Retinal pigment epithelial cell (primary cell): ENCODE measurements around the gene AGFG2.

Experiments
- DNase-seq: peaks from one replicate; pipeline ENCODE4 v3.0.0-alpha.2; 2010; ENCODE audit warnings: low read depth
- H3K4me3 ChIP-seq: 2 replicates; pipeline ENCODE4 v1.5.1; 2011; ENCODE audit warnings: mild to moderate bottlenecking, low read length, control low read depth, moderate library complexity
- TF ChIP-seq, protein P1 (sequence below): conservative IDR thresholded peaks from 2 replicates; pipeline ENCODE4 v1.5.1; 2011; ENCODE audit warnings: low read depth, low read length, control low read depth, inconsistent platforms

The AGFG2 gene

DNA sequence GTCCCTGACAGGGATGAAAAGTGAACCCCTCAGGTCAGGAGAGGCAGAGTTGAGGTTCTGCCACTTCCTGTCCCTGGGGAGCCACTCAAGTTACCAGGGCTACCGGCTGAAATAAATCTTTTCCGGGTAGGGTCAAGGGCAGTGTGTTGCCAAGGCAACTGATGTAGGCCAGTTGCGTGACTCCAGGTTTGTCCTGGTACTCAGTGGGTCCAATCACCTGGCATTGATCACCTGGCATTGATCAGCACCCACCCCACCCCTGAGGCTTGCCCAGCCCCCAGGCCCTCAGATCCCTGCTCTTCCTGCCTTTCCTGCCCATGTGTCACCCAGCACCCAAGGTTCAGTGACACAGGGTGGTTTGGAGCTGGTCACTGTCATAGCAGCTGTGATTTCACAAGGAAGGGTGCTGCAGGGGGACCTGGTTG lies 28.8 kb downstream of the AGFG2 start:
- no peak for DNase-seq
- no peak overlapping the region for H3K4me3 ChIP-seq
- TF ChIP-seq, protein P1, sequence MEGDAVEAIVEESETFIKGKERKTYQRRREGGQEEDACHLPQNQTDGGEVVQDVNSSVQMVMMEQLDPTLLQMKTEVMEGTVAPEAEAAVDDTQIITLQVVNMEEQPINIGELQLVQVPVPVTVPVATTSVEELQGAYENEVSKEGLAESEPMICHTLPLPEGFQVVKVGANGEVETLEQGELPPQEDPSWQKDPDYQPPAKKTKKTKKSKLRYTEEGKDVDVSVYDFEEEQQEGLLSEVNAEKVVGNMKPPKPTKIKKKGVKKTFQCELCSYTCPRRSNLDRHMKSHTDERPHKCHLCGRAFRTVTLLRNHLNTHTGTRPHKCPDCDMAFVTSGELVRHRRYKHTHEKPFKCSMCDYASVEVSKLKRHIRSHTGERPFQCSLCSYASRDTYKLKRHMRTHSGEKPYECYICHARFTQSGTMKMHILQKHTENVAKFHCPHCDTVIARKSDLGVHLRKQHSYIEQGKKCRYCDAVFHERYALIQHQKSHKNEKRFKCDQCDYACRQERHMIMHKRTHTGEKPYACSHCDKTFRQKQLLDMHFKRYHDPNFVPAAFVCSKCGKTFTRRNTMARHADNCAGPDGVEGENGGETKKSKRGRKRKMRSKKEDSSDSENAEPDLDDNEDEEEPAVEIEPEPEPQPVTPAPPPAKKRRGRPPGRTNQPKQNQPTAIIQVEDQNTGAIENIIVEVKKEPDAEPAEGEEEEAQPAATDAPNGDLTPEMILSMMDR = no peak

GRCh38 chr7:100568176-100568895 lies 29.3 kb downstream of the AGFG2 start:
- no peak for DNase-seq
- H3K4me3 ChIP-seq = no peak overlapping the region
- TF ChIP-seq, protein P1 = no peak

- peak overlapping the region; percentile 22 for H3K4me3 ChIP-seq
- TF ChIP-seq, protein P1 = peak; percentile 51
- DNase-seq = no peak
Measured at GRCh38 chr7:100568896-100569844, 30.2 kb downstream of the AGFG2 start.

DNA sequence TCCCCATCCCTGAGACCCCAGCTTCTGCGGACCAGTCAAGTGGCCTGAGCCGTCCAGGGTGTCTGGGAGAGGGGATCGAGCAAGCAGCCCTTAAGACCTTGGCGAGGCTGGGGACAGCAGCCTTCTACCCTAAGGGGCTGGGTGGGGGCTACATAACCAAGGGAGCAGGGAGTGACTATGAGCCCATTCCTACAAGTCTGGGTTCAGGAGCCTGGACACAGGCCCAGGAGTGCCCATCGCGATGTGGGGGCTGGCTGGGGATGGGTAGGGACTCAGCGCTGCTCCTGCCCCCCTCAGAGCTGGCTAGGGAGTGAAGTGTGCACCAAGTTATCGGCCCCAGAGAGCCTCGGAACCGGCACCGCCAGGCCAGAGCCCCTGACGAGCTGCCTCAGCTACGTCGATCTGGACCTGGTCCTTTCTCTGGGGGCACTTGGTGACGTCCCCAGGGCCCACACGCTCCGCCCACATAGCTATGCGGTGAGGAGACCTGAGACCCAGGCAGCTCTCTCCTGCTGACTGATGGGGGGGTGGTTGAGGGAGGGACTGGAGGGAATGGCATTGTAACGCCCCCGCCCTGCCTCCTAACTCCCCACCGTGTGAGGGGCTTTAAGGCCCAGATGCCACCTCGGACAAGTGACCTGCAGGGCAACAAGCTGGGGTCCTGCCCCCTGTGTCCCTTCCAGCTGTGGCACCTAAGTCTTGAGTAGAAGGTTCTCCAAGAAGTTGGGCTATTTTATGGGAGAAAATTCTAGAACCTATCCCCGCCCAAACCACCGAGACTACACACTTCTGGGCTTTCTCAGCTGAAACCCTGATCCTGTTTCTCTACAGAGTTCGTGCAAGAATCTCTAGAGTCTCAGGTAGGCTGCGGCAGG lies 32.2 kb downstream of the AGFG2 start:
- no peak for DNase-seq
- H3K4me3 ChIP-seq = no peak overlapping the region
- TF ChIP-seq, protein P1 = no peak

DNA sequence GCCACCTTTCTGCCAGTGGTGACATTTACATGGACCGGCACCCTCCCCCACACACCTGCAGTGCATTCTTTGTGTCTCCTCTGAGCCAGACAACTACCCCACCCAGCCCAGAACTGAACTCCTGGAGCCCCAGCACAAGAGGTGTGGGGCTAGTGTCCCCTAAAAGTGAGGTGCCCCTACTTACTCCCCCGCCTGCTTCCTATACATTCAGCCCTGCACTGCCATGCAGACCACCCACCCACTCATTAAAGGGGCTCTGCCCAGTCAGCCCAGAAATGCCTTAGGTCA lies 32.8 kb downstream of the AGFG2 start:
- TF ChIP-seq, protein P1 = no peak
- H3K4me3 ChIP-seq = no peak overlapping the region
- no peak for DNase-seq

GRCh38 chr7:100572281-100572948 lies 33.4 kb downstream of the AGFG2 start:
- DNase-seq = no peak
- TF ChIP-seq, protein P1 = no peak
- H3K4me3 ChIP-seq = no peak overlapping the region
